H9 (cell line): ENCODE results near the gene BCAS3. TPM values are rescaled to one million over a fixed set of nuclear protein-coding genes. Genes with fewer than 3 reads are reported as not detected.

Experiments
- DNase-seq: peaks from one replicate; pipeline ENCODE4 v3.0.0-alpha.2; 2017
- H2AFZ ChIP-seq: one replicate; pipeline ENCODE4 v1.6.1; 2013; ENCODE audit warnings: mild to moderate bottlenecking, low read length, control low read depth, moderate library complexity
- H2AK5ac ChIP-seq: 2 replicates; pipeline ENCODE4 v1.6.1; 2013; ENCODE audit warnings: low read length, control low read depth, mixed read lengths; ENCODE audit not compliant: insufficient read length
- H2BK120ac ChIP-seq: one replicate; pipeline ENCODE4 v1.6.1; 2013; ENCODE audit warnings: low read depth, mild to moderate bottlenecking, low read length, control low read depth, inconsistent platforms; ENCODE audit not compliant: poor library complexity, severe bottlenecking
- H2BK12ac ChIP-seq: 2 replicates; pipeline ENCODE4 v1.6.1; 2013; ENCODE audit warnings: low read length, control low read depth, mixed read lengths, low read depth; ENCODE audit not compliant: insufficient read length
- H2BK15ac ChIP-seq: 2 replicates; pipeline ENCODE4 v1.6.1; 2013; ENCODE audit warnings: low read depth, low read length, control low read depth
- H2BK20ac ChIP-seq: one replicate; pipeline ENCODE4 v1.6.1; 2013; ENCODE audit warnings: low read depth, mild to moderate bottlenecking, low read length, control low read depth, inconsistent platforms; ENCODE audit not compliant: poor library complexity, severe bottlenecking
- H2BK5ac ChIP-seq: 2 replicates; pipeline ENCODE4 v1.6.1; 2013; ENCODE audit warnings: low read length, control low read depth, mixed read lengths; ENCODE audit not compliant: insufficient read length
- H3K14ac ChIP-seq: 2 replicates; pipeline ENCODE4 v1.6.1; 2013; ENCODE audit warnings: low read length, control low read depth; ENCODE audit not compliant: insufficient read depth
- H3K18ac ChIP-seq: 2 replicates; pipeline ENCODE4 v1.6.1; 2013; ENCODE audit warnings: low read depth, mild to moderate bottlenecking, mixed read lengths, low read length, control low read depth; ENCODE audit not compliant: insufficient read length
- H3K23ac ChIP-seq: 2 replicates; pipeline ENCODE4 v1.6.1; 2013; ENCODE audit warnings: low read length, control low read depth, mixed read lengths, low read depth; ENCODE audit not compliant: insufficient read length
- H3K23me2 ChIP-seq: 2 replicates; pipeline ENCODE4 v1.6.1; 2013; ENCODE audit warnings: low read depth, mild to moderate bottlenecking, mixed read lengths, low read length, control low read depth; ENCODE audit not compliant: insufficient read length, poor library complexity, severe bottlenecking
- H3K27ac ChIP-seq: 2 replicates; pipeline ENCODE4 v1.5.1; 2013; ENCODE audit warnings: low read length, control low read depth, mixed read lengths, low read depth; ENCODE audit not compliant: insufficient read length
- H3K27me3 ChIP-seq: 2 replicates; pipeline ENCODE4 v1.6.1; 2013; ENCODE audit warnings: low read length, control low read depth, inconsistent platforms; ENCODE audit not compliant: insufficient read depth
- H3K4ac ChIP-seq: 2 replicates; pipeline ENCODE4 v1.6.1; 2013; ENCODE audit warnings: low read depth, mild to moderate bottlenecking, control low read depth, inconsistent platforms, low read length, moderate library complexity
- H3K4me1 ChIP-seq: 2 replicates; pipeline ENCODE4 v1.6.1; 2013; ENCODE audit warnings: low read length, control low read depth, inconsistent platforms; ENCODE audit not compliant: insufficient read depth
- H3K4me2 ChIP-seq: 2 replicates; pipeline ENCODE4 v1.6.1; 2013; ENCODE audit warnings: low read length, control low read depth, mixed read lengths; ENCODE audit not compliant: insufficient read length, insufficient read depth
- H3K56ac ChIP-seq: 2 replicates; pipeline ENCODE4 v1.6.1; 2013; ENCODE audit warnings: low read depth, mild to moderate bottlenecking, mixed read lengths, low read length, control low read depth; ENCODE audit not compliant: insufficient read length
- H3K79me1 ChIP-seq: 2 replicates; pipeline ENCODE4 v1.6.1; 2013; ENCODE audit warnings: low read depth, mild to moderate bottlenecking, moderate library complexity, low read length, control low read depth, inconsistent platforms; ENCODE audit not compliant: insufficient read depth, poor library complexity, severe bottlenecking
- H3K79me2 ChIP-seq: 2 replicates; pipeline ENCODE4 v1.6.1; 2013; ENCODE audit warnings: low read length, control low read depth, inconsistent platforms; ENCODE audit not compliant: insufficient read depth
- H3K9ac ChIP-seq: 2 replicates; pipeline ENCODE4 v1.6.1; 2013; ENCODE audit warnings: low read length, control low read depth, mixed read lengths; ENCODE audit not compliant: insufficient read length; ENCODE audit errors: extremely low read depth
- H3K9me3 ChIP-seq: one replicate; pipeline ENCODE4 v1.6.1; 2013; ENCODE audit warnings: low read depth, low read length, inconsistent platforms; ENCODE audit not compliant: control insufficient read depth
- H3T11ph ChIP-seq: one replicate; pipeline ENCODE4 v1.6.1; 2013; ENCODE audit warnings: mild to moderate bottlenecking, low read length, control low read depth, inconsistent platforms
- H4K20me1 ChIP-seq: one replicate; pipeline ENCODE4 v1.6.1; 2013; ENCODE audit not compliant: control insufficient read depth, insufficient read length, insufficient read depth
- H4K5ac ChIP-seq: 2 replicates; pipeline ENCODE4 v1.6.1; 2013; ENCODE audit warnings: low read depth, mild to moderate bottlenecking, mixed read lengths, low read length, control low read depth; ENCODE audit not compliant: insufficient read length
- H4K8ac ChIP-seq: replicated peaks from 2 replicates; pipeline ENCODE4 v1.6.1; 2013; ENCODE audit warnings: low read length, control low read depth, mixed read lengths, low read depth; ENCODE audit not compliant: insufficient read length
- H4K91ac ChIP-seq: 2 replicates; pipeline ENCODE4 v1.6.1; 2013; ENCODE audit warnings: low read depth, mild to moderate bottlenecking, moderate library complexity, mixed read lengths, low read length, control low read depth; ENCODE audit not compliant: insufficient read length
- H3K27ac Mint-ChIP-seq, 3 experiments: 2 replicates in 2 of 3; 3 replicates in 1 of 3; pipeline ENCODE4 v1.8.0; 2020 to 2021; ENCODE audit warnings: mixed read lengths in 3 of 3, mild to moderate bottlenecking in 1 of 3, moderate library complexity in 1 of 3
- H3K27me3 Mint-ChIP-seq: 2 replicates; pipeline ENCODE4 v1.8.0; 2021; ENCODE audit warnings: low read depth, mild to moderate bottlenecking, moderate library complexity, mixed read lengths
- H3K36me3 Mint-ChIP-seq, 3 experiments: 2 replicates in 2 of 3; 3 replicates in 1 of 3; pipeline ENCODE4 v1.8.0; 2020 to 2021; ENCODE audit warnings: low read depth in 3 of 3, mixed read lengths in 3 of 3; ENCODE audit not compliant: insufficient read depth in 1 of 3
- H3K4me1 Mint-ChIP-seq, 2 experiments: 2 replicates each; pipeline ENCODE4 v1.8.0; 2020; ENCODE audit warnings: mixed read lengths in 2 of 2
- H3K4me3 Mint-ChIP-seq, 2 experiments: 2 replicates in 1 of 2; 3 replicates in 1 of 2; pipeline ENCODE4 v1.8.0; 2020 to 2021; ENCODE audit warnings: mild to moderate bottlenecking in 2 of 2, mixed read lengths in 2 of 2, moderate library complexity in 1 of 2
- H3K9me3 Mint-ChIP-seq, 2 experiments: 2 replicates in 1 of 2; 3 replicates in 1 of 2; pipeline ENCODE4 v1.8.0; 2020; ENCODE audit warnings: mild to moderate bottlenecking in 2 of 2, mixed read lengths in 2 of 2, moderate library complexity in 1 of 2
- WGBS: extraction: QIAGEN DNeasy Blood & Tissue Kit; methylation state at CpG from one replicate; pipeline ENCODE4 v1.1.7; 2013; ENCODE audit warnings: missing lambda C conversion rate, low lambda C conversion rate, mixed read lengths; ENCODE audit not compliant: insufficient read length; ENCODE audit errors: extremely low coverage; 5-methylcytosine and 5-hydroxymethylcytosine counted together
- total RNA-seq: library from RNA; stranded (reverse); gene quantifications from 2 replicates; pipeline ENCODE4 v1.2.1, GENCODE V29; 2021
- TF ChIP-seq, protein P1 (sequence below): fragments of 200-600 bp; sonication (generic); conservative IDR thresholded peaks from 3 replicates; pipeline ENCODE4 v1.8.0; 2021; ENCODE audit warnings: antibody characterized with exemption, mild to moderate bottlenecking

The BCAS3 gene
- total RNA-seq, 1 experiment from 2014 or later = 22.4 TPM

DNA sequence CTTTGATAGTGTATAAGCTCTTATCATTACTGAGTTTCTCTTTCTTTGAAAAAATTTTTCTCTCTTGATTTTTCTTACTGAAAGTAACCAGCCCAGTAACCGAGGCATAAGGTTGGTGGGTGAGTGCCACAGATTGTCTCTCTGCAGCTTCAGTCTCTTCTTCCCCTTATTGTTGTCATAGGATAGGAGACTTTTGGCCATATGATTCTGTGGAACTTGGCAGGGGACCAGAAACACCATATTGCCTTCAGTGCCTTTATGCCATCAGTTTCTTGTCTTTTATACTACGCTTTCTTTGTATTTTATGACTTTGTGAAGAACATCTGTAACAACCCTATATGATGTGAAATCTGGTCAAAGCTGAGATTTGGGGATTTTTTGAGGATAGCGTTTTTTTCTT lies 380.4 kb downstream of the BCAS3 start:
- no peak overlapping the region for H3K4me2 ChIP-seq
- H2AK5ac ChIP-seq = no peak overlapping the region
- H3K23ac ChIP-seq = no peak overlapping the region
- TF ChIP-seq, protein P1, sequence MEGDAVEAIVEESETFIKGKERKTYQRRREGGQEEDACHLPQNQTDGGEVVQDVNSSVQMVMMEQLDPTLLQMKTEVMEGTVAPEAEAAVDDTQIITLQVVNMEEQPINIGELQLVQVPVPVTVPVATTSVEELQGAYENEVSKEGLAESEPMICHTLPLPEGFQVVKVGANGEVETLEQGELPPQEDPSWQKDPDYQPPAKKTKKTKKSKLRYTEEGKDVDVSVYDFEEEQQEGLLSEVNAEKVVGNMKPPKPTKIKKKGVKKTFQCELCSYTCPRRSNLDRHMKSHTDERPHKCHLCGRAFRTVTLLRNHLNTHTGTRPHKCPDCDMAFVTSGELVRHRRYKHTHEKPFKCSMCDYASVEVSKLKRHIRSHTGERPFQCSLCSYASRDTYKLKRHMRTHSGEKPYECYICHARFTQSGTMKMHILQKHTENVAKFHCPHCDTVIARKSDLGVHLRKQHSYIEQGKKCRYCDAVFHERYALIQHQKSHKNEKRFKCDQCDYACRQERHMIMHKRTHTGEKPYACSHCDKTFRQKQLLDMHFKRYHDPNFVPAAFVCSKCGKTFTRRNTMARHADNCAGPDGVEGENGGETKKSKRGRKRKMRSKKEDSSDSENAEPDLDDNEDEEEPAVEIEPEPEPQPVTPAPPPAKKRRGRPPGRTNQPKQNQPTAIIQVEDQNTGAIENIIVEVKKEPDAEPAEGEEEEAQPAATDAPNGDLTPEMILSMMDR = no peak
- H4K91ac ChIP-seq = no peak overlapping the region
- Mint-ChIP-seq H3K27me3 (no peaks in the 10 kb centered on the region), H3K4me3 (no peak overlapping the region), H3K27ac (no peak overlapping the region), H3K9me3 (no peaks in the 10 kb centered on the region), H3K36me3 (no peaks in the 10 kb centered on the region), H3K4me1 (no peaks in the 10 kb centered on the region)
- H2AFZ ChIP-seq = no peak overlapping the region
- no CpG with 5 or more reads among the region's 3 CpGs for WGBS
- H3K9me3 ChIP-seq = no peaks in the 10 kb centered on the region
- H3K27me3 ChIP-seq = no peaks in the 10 kb centered on the region
- H3K23me2 ChIP-seq = no peaks in the 10 kb centered on the region
- no peak overlapping the region for H3K56ac ChIP-seq
- no peak overlapping the region for H3T11ph ChIP-seq
- H2BK20ac ChIP-seq = no peak overlapping the region
- no peak overlapping the region for H2BK120ac ChIP-seq
- no peak overlapping the region for H3K4ac ChIP-seq
- DNase-seq = no peak
- H4K8ac ChIP-seq = no peak overlapping the region
- H3K14ac ChIP-seq = no peak overlapping the region
- H2BK12ac ChIP-seq = no peak overlapping the region
- no peak overlapping the region for H4K5ac ChIP-seq
- H3K18ac ChIP-seq = no peak overlapping the region
- no peaks in the 10 kb centered on the region for H3K4me1 ChIP-seq
- no peak overlapping the region for H2BK15ac ChIP-seq
- no peak overlapping the region for H2BK5ac ChIP-seq
- no peak overlapping the region for H3K27ac ChIP-seq
- H3K79me1 ChIP-seq = no peaks in the 10 kb centered on the region
- no peaks in the 10 kb centered on the region for H3K79me2 ChIP-seq
- no peaks in the 10 kb centered on the region for H4K20me1 ChIP-seq
- H3K9ac ChIP-seq = no peak overlapping the region
